IPS-18c (cell line): ENCODE measurements around the gene HIF1AN.
"Not testable (repeated sequence)": the region's sequence is repeated elsewhere in the genome, so short reads cannot be mapped to it uniquely, and the experiment has no call there.

ENCODE experiments used
- H3K4me3 ChIP-seq: 2 replicates; pipeline ENCODE4 v1.7.0; 2013; ENCODE audit warnings: low read depth, mild to moderate bottlenecking, low read length, moderate library complexity; ENCODE audit not compliant: insufficient read depth
- H3K9me3 ChIP-seq: one replicate; pipeline ENCODE4 v1.6.1; 2013; ENCODE audit warnings: mild to moderate bottlenecking, low read length, moderate library complexity; ENCODE audit not compliant: control insufficient read depth, insufficient read depth

Gene HIF1AN

GRCh38 chr10:100551196-100551595 is 15.5 kb downstream of the HIF1AN start:
- Histone ChIP-seq H3K9me3 (no peaks in the 10 kb centered on the region), H3K4me3 (no peak overlapping the region)

DNA sequence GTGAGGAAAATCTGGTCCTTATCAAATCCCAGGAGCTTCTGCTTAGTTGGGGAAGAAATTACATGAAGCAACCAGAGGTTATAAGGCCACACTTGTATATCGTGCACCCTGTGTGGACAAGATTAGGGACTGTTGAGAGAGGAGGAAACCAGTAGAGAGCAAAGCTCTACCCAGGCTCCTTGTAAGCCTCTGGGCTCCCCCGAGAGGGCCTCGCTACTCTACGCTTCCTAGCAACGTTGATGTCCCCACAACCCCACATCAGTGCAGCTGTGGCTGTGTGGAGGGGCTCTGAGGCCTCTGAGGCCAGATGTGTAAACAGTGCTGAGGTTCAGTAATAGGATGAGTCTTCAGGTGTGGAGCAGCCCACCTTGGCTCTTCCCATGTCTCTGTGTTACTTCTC is 16.0 kb downstream of the HIF1AN start:
- H3K4me3 ChIP-seq = no peak overlapping the region

GRCh38 chr10:100553929-100554328 is 18.2 kb downstream of the HIF1AN start:
- Histone ChIP-seq H3K4me3 (no peak overlapping the region), H3K9me3 (no peaks in the 10 kb centered on the region)

More for the DNA sequence above, 16.0 kb downstream of the HIF1AN start:
- no peaks in the 10 kb centered on the region for H3K9me3 ChIP-seq

DNA sequence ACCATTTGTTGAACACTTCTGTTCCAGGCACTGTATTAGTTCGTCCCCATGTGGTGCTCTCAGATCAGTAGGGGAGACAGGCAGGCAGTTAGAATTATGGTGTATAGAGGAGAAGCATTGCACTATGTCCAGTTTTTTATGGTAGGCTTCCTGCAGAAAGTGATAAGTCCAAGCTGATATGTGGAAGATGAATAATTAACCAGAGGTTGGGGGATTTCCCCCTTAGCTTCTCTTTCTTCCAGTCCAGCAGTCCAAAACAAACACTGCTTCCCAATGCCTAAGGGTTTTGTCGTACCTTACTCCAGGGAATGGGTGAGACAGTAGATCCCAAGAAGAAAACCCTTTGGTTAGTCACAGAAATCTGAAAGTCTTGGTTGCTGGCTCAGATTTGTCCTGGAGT is 19.2 kb downstream of the HIF1AN start:
- no peaks in the 10 kb centered on the region for H3K9me3 ChIP-seq

DNA sequence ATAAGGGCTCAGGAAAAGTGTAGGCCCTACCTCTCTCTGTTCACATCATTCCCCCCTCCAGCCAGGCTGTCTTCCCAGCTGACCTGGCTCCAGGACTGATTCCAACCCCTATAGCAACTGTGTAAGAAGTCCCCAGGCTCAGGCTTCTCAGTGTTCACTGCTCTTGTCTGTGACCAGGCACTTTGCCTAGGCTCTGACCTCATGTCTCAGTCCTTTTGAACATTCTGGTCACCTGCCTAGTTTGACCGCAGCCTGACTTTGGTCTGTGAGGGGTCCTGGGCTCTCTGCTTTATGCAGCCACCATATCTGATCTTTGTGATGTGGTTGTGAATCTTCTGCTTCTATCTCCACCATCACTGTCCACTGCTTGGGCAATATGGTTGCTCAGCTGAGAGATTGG is 24.5 kb downstream of the HIF1AN start:
- Histone ChIP-seq H3K4me3 (no peak overlapping the region), H3K9me3 (no peaks in the 10 kb centered on the region)

More for the DNA sequence above, 19.2 kb downstream of the HIF1AN start:
- no peak overlapping the region for H3K4me3 ChIP-seq

GRCh38 chr10:100561005-100561404 is 25.3 kb downstream of the HIF1AN start:
- Histone ChIP-seq H3K4me3 (no peak overlapping the region), H3K9me3 (no peaks in the 10 kb centered on the region)

DNA sequence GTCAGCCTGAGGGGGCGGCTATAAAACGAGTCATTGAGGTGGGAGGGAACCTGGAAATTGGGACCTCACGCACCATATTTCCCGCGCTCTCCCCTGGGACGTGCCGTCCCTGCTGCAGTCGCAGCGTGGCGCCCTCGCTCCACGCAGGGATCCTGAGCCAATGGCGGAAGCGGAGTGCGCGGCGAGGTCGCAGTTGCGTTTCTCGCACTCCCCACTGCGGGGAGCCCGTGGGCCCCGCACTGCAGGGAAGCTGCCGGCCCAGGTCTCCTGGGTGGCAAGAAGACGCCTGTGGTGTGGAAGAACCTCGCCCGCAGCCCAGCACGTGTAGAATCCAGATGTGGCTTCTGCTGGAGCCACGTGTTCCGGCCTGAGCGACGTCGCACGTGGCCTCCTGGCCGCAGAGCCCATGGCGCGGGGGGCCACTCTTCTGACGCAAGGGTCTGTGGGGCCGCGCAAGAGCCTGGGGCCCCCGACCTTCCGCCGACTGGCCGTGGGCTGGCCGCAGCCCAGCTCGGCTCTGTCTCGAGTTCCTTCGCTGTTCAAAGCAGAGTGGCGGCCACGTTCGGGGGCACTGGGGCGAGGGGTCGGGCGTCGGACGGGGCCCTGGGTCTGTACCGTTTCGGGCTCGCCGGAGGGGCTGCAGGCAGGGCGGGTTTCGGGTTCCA is 26.4 kb downstream of the HIF1AN start:
- Histone ChIP-seq H3K4me3 (no peak overlapping the region), H3K9me3 (no peaks in the 10 kb centered on the region)

DNA sequence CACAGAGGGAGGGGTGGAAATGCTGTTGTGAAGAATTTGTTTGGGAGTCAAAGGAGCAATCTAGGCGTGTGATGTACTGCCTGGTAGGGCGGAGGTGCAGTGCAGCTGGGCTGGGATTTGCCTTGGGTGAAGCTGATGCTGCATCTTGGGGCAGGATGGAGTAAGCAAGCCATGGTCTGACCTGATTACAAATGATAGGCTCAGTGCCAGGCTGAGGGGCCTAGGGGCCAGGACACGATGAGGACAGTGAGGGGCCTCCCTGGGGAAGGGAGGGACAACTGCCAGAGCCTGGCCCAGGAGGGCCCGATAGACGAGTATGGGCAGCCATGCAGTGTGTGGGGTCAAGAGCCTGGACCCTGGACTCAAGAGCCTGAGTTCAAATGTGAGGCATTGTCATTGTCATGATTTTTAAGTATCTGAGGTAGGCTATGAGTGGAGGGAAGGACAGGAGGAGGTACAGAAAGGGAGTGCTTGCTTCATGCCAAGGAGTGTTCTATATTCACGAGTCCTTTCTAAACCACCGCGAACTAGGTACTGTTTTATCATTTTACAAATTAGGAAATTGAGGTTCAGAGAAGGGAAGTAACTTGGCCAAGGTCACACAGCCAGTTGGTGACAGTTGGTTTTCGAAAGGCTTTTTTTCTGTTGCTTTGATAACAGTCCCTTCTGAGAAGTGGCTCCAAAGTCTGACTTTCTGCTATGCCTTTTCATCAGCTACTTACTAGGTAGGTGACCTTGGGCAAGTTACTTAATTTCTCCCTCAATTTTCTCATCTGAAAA is 29.7 kb downstream of the HIF1AN start:
- Histone ChIP-seq H3K4me3 (no peak overlapping the region), H3K9me3 (peaks cover 2% of the 10 kb centered on the region)

DNA sequence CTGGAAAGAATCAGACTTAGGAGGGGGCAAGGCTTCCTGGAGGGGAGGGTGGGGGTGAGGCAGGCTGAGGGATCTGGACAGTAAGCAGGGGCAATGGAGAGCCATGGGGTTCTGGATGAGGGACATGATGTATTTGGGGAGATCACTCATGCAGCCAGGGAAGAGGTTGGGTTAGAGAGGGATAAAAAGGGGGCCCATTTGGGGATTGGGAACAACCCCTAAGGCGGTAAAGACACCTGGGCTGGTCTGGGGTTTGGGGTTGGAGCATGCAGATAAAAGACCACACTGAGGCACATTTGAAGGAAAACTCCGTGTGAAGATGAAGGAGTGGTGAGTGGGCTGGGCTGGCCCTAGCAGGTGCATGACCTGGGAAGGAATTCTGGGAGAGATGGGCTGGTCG is 30.8 kb downstream of the HIF1AN start:
- Histone ChIP-seq H3K4me3 (no peak overlapping the region), H3K9me3 (peaks cover 2% of the 10 kb centered on the region)

DNA sequence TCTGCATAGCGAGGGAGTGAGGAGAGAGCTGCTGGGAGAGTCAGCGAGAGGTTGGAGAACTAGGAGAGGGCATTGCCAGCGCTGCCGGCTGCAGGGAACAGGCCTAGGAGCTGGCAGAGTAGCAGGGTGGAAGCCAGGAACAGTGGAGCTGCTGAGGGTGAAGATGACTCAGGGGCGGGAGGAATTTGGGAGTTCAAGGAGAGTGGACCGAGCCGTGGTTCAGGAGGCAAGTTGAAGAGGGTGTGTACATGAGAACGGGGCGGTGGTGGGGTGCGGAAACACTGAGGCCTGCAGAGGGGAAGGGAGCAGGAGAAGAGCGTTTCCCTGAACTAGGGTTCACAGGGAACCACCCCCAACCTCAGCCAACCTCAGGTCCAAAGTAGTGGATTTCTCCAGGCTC is 31.5 kb downstream of the HIF1AN start:
- peaks cover 2% of the 10 kb centered on the region for H3K9me3 ChIP-seq
- no peak overlapping the region for H3K4me3 ChIP-seq

GRCh38 chr10:100567826-100568225 is 32.1 kb downstream of the HIF1AN start:
- Histone ChIP-seq H3K4me3 (no peak overlapping the region), H3K9me3 (peaks cover 2% of the 10 kb centered on the region)

DNA sequence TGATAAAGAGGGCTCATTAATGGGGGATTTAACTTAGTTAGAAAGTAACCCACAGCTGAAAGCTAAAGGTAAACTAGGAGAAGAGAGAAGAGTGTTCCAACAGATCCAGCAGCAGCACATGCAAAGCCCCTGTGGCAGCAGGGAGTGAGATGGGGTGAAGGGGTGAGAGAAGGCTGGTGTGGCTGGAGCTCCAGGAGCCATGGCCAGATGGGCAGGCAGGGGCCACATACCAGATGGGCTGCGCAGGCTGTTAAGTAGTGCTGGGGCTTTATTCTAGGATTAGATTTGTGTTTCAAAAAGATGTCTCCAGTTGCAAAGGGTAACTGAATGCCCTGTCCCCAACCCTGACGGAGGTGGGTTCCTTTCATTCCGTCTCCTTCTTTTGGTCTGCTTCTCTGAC is 33.2 kb downstream of the HIF1AN start:
- Histone ChIP-seq H3K4me3 (no peak overlapping the region), H3K9me3 (peaks cover 2% of the 10 kb centered on the region)

- H3K9me3 ChIP-seq = peaks cover 2% of the 10 kb centered on the region
- peak overlapping the region; percentile 72 for H3K4me3 ChIP-seq
Measured at GRCh38 chr10:100569687-100570481, 34.1 kb downstream of the HIF1AN start.

- H3K4me3 ChIP-seq = peak overlapping the region; percentile 72
- H3K9me3 ChIP-seq = peaks cover 2% of the 10 kb centered on the region
Measured at GRCh38 chr10:100570506-100570905, 34.8 kb downstream of the HIF1AN start.

GRCh38 chr10:100571084-100571856 is 35.5 kb downstream of the HIF1AN start:
- peaks cover 2% of the 10 kb centered on the region for H3K9me3 ChIP-seq
- no peak overlapping the region for H3K4me3 ChIP-seq

- H3K4me3 ChIP-seq = not testable (repeated sequence)
Measured at GRCh38 chr10:100575146-100575545, 39.4 kb downstream of the HIF1AN start.

GRCh38 chr10:100575585-100576281 is 40.0 kb downstream of the HIF1AN start:
- Histone ChIP-seq H3K4me3 (no peak overlapping the region), H3K9me3 (no peaks in the 10 kb centered on the region)

More at GRCh38 chr10:100575146-100575545, 39.4 kb downstream of the HIF1AN start:
- H3K9me3 ChIP-seq = not testable (repeated sequence)
